Measurements from ENCODE around the gene TRIP12.
"Not testable (repeated sequence)": the region's sequence is repeated elsewhere in the genome, so short reads cannot be mapped to it uniquely, and the experiment has no call there.

Gene TRIP12

GRCh38 chr2:229917793-229918192 is 4.0 kb downstream of the TRIP12 start:
- no peak for DNase-seq

GRCh38 chr2:229914171-229914570 is 7.6 kb downstream of the TRIP12 start:
- DNase-seq, result no peak

GRCh38 chr2:229910832-229911412 is 10.9 kb downstream of the TRIP12 start:
- DNase-seq, result no peak

DNA sequence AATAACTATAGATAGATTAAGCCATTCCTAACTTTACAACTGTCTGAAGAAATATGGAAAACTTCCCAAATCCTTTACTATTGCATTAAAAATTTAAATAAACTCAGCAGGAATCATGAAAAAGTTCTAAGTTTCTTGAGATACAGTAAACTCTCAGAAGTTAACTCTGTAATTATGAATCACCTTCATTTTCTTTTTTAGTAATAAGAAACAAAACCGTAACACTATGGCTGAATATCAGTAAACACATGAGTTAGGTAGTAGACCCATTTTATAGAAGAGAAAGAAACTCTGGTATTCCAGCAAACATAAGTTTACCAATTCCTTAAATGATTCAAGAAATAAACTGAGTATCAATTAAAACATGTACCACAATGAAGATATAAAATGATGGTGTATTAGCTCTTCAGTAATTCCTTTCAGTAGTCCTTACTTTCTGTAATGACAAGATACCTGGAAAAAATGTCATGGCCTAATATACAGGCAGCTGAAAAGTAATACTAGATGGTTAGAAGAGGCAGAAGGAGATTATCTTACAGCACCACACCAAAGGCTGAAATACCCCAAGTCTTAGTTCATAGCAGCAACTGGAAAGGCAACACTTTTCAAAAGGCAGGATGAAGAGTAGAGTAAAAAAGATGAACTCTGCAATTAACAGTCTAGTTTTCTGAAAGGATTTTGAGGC is 11.5 kb downstream of the TRIP12 start:
- DNase-seq, result no peak

DNA sequence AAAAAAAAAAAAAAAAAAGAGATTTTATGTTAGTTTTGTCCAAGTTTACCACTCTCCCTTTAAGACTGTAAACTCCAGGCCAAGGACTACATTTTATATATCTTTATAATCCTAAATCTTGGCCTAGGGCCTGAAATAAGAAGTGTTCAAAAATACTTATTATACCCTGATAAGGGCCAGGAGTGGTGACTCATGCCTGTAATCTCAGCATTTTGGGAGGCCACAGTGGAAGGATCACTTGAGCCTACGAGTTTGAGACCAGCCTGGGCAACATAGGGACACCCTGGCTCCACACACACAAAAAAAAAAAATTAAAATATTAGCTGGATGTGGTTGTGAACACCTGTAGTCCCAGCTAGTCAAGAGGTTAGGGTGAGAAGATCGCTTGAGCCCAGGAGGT is 12.7 kb downstream of the TRIP12 start:
- DNase-seq, result no peak

GRCh38 chr2:229905601-229906000 is 16.2 kb downstream of the TRIP12 start:
- DNase-seq, result no peak

GRCh38 chr2:229903037-229903436 is 18.8 kb downstream of the TRIP12 start:
- DNase-seq, result no peak

DNA sequence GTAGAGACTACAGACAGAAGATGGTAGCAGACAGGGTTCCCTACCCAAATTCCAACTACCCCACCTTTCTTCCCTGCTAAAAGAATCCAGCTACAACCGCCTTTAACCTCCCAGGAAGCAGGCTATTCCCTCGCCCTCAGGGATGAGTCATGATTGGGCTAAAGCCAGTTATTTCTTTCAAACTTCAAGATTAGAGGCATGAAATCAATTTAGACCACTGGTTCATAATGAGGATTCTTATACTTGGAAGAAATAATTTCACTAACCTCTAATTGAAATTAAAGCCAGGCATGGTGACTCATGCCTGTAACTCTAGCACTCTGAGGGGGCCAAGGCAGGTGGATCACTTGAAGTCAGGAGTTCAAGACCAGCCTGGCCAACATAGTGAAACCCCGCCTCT is 20.0 kb downstream of the TRIP12 start:
- no peak for DNase-seq

- not testable (repeated sequence) for DNase-seq
Observed at GRCh38 chr2:229900514-229900913, 21.3 kb downstream of the TRIP12 start.

- no peak for DNase-seq
Observed at GRCh38 chr2:229900012-229900411, 21.8 kb downstream of the TRIP12 start.

- DNase-seq, result no peak
Observed at GRCh38 chr2:229899604-229900003, 22.2 kb downstream of the TRIP12 start.

- no peak for DNase-seq
Observed at GRCh38 chr2:229896857-229897256, 25.0 kb downstream of the TRIP12 start.

DNA sequence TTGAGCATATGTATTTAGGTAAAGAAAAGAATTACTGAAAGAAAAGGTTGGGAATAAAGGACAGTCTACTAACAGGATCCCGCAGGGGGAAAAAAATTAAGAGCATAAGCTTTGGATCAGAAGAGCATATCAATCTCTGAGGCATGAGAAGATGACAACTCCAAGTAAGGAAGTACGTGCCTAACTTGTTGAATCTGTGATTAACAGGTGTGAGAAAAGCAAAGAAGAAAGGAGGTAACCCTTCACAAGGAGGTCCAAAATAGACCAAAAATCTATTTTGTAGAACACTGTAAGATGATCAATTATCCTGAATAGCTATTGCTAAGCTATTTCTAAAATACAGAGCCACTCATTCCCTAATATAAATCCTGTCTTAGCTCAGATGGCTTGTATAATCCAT is 32.8 kb downstream of the TRIP12 start:
- no peak for DNase-seq

DNA sequence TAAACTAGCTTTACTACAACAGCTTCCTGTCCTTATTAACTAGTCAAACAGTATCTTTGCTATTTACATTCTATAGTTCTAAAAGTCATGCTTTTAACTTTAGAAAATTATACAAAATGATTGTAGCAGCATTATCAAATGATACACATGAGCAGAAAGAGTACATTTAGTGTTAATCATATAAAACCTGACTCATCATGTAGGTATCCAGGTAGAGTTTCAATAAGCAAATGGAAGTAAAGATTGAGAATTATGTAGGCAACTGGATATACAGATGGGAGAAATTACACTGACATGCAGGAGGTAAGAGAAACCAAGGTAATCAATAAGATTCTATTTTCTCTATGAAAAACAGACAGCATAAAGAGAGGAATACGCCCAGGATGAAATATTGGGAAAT is 33.8 kb downstream of the TRIP12 start:
- DNase-seq, result no peak

- no peak for DNase-seq
Observed at GRCh38 chr2:229887441-229887840, 34.4 kb downstream of the TRIP12 start.

GRCh38 chr2:229884775-229885699 is 36.8 kb downstream of the TRIP12 start:
- no peak for DNase-seq

GRCh38 chr2:229882583-229882982 is 39.2 kb downstream of the TRIP12 start:
- DNase-seq, result no peak

- DNase-seq, result no peak
Observed at GRCh38 chr2:229880892-229881586, 40.8 kb downstream of the TRIP12 start.

DNA sequence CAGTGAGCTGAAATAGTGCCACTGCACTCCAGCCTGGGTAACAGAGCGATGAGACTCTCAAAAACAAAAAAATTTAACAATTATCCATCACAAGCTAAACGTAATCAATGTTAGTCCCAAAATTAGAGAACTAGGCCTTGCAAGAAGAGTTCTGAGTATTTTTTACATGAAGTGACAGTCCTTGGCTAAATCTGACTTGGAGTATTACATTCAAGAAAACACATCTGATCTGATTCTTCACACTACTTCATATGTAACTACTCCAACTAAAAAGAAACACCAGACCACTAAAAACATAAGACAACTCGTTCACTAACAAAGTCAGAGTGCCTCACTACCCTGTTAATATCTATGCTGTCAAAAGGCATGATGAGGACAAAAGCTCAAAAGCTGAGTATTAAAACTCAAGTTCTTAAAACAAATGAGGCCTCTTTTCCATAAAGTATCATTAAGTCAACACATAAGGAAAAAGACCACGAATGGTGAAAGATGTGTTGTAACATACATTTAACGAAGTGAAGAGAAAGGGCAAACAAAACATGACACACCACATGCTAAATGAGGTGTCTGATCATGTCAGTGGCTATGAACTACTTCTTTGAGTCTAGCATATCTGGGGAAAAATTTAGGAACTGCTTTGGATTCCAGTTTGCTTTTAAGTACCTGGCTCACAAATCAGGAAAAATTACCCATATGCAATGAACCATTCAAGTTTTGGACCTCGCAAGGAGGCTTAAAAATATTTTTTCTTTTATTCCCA is 42.4 kb downstream of the TRIP12 start:
- DNase-seq, result no peak

DNA sequence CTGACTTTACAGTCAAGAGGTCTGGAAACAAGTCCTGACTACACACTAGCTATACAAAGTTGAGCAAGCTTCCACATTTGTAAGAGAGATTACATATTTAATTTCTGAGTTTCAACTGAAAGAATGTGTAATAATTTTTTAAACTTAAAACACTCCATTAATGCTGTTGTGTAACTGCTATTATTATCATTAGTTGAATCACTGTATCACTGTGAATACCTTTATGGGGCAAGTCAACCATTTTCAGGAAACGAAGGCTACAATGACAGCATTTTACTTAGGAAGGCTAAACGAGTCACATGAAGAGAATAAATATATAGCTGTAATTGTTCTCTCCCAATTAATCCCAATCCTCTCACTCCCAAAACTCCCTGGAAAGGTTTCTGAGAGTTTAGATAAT is 46.3 kb downstream of the TRIP12 start:
- no peak for DNase-seq

- no peak for DNase-seq
Observed at GRCh38 chr2:229874647-229875046, 47.2 kb downstream of the TRIP12 start.

- no peak for DNase-seq
Observed at GRCh38 chr2:229873123-229873581, 48.7 kb downstream of the TRIP12 start.

All from 8988T (cell line).